DOHH2 (cell line): ENCODE measurements around the gene TRIM34.

Experiments
- H3F3A ChIP-seq: fragments of 200-600 bp; sonication (generic), shearing (Covaris generic); 2 replicates; pipeline ENCODE4 v1.6.0; 2016; ENCODE audit warnings: antibody characterized with exemption, mild to moderate bottlenecking; ENCODE audit not compliant: control insufficient read depth, insufficient read depth
- H3K27ac ChIP-seq: fragments of 200-600 bp; sonication (generic); 2 replicates; pipeline ENCODE4 v1.5.1; 2014; ENCODE audit warnings: low read depth, mild to moderate bottlenecking, low read length, moderate library complexity
- H3K27me3 ChIP-seq: fragments of 200-600 bp; sonication (generic); 2 replicates; pipeline ENCODE4 v1.6.1; 2014; ENCODE audit warnings: mild to moderate bottlenecking, low read length, mixed read lengths; ENCODE audit not compliant: control insufficient read depth
- H3K36me3 ChIP-seq: fragments of 200-600 bp; sonication (generic); 2 replicates; pipeline ENCODE4 v1.6.1; 2014; ENCODE audit warnings: mild to moderate bottlenecking, low read length, moderate library complexity, mixed read lengths; ENCODE audit not compliant: control insufficient read depth
- H3K4me1 ChIP-seq: fragments of 200-600 bp; sonication (generic); 2 replicates; pipeline ENCODE4 v1.6.1; 2014; ENCODE audit warnings: mild to moderate bottlenecking, low read length, mixed read lengths; ENCODE audit not compliant: control insufficient read depth
- H3K4me2 ChIP-seq: fragments of 200-600 bp; sonication (generic); 2 replicates; pipeline ENCODE4 v1.6.0; 2014; ENCODE audit warnings: mild to moderate bottlenecking, low read length, moderate library complexity
- H3K4me3 ChIP-seq: fragments of 200-600 bp; sonication (generic); 2 replicates; pipeline ENCODE4 v1.5.1; 2014; ENCODE audit warnings: mild to moderate bottlenecking, low read length, mixed read lengths
- H3K79me2 ChIP-seq: fragments of 200-600 bp; sonication (generic); 2 replicates; pipeline ENCODE4 v1.6.1; 2014; ENCODE audit warnings: mild to moderate bottlenecking, low read length, mixed read lengths; ENCODE audit not compliant: control insufficient read depth
- H3K9me2 ChIP-seq: fragments of 200-600 bp; sonication (generic); replicated peaks from 2 replicates; pipeline ENCODE4 v1.6.1; 2014; ENCODE audit warnings: mild to moderate bottlenecking, low read length, mixed read lengths; ENCODE audit not compliant: control insufficient read depth
- H3K9me3 ChIP-seq: fragments of 200-600 bp; sonication (generic); 2 replicates; pipeline ENCODE4 v1.6.1; 2014; ENCODE audit warnings: antibody characterized with exemption, low read length, mixed read lengths; ENCODE audit not compliant: control insufficient read depth, insufficient read depth
- H4K20me1 ChIP-seq: fragments of 200-600 bp; sonication (generic); 2 replicates; pipeline ENCODE4 v1.6.0; 2014; ENCODE audit warnings: low read depth, mild to moderate bottlenecking, antibody characterized with exemption, low read length, moderate library complexity; ENCODE audit not compliant: control insufficient read depth, insufficient read depth
- CTCF ChIP-seq: fragments of 200-600 bp; sonication (generic); IDR thresholded peaks from one replicate; pipeline ENCODE4 v1.5.1; 2014; ENCODE audit warnings: antibody characterized with exemption, mild to moderate bottlenecking, low read depth, low read length; ENCODE audit not compliant: poor library complexity, severe bottlenecking
- EZH2phosphoT487 ChIP-seq: fragments of 200-600 bp; sonication (generic); IDR thresholded peaks from 2 replicates; pipeline ENCODE4 v1.6.1; 2017; ENCODE audit warnings: borderline replicate concordance, mild to moderate bottlenecking, antibody characterized with exemption, low read length, moderate library complexity, mixed read lengths

The TRIM34 gene

GRCh38 chr11:5688482-5688881, 63.7 kb downstream of the TRIM34 start:
- H3K9me3 ChIP-seq: no peaks in the 10 kb centered on the region
- no peaks in the 10 kb centered on the region for H3K27me3 ChIP-seq
- H3K4me2 ChIP-seq: no peak overlapping the region
- peaks cover 21% of the 10 kb centered on the region for H3K79me2 ChIP-seq
- H4K20me1 ChIP-seq: no peaks in the 10 kb centered on the region
- H3K36me3 ChIP-seq: no peaks in the 10 kb centered on the region; the same call in 1 of the 2 replicates
- peaks cover 11% of the 10 kb centered on the region for H3F3A ChIP-seq
- TF ChIP-seq EZH2phosphoT487: no peak
- TF ChIP-seq CTCF: no peak
- no peak overlapping the region for H3K4me3 ChIP-seq
- H3K4me1 ChIP-seq: peaks cover 51% of the 10 kb centered on the region
- peak overlapping the region; percentile 90; the same call in 1 of the 2 replicates for H3K27ac ChIP-seq
- no peaks in the 10 kb centered on the region for H3K9me2 ChIP-seq

- H3K9me2 ChIP-seq: no peaks in the 10 kb centered on the region
- H3K4me3 ChIP-seq: peak within 1 kb of the TSS; percentile 78
- peak within 1 kb of the TSS; percentile 90 for H3K27ac ChIP-seq
- H3K9me3 ChIP-seq: no peaks in the 10 kb centered on the region
- H3K4me2 ChIP-seq: peak within 1 kb of the TSS; percentile 81
- no peaks in the 10 kb centered on the region for H4K20me1 ChIP-seq
- peaks cover 21% of the 10 kb centered on the region for H3K79me2 ChIP-seq
- peaks cover 11% of the 10 kb centered on the region for H3F3A ChIP-seq
- TF ChIP-seq EZH2phosphoT487: no peak
- TF ChIP-seq CTCF: no peak
- H3K27me3 ChIP-seq: no peaks in the 10 kb centered on the region
- peaks cover 43% of the 10 kb centered on the region for H3K4me1 ChIP-seq
- peaks cover 3% of the 10 kb centered on the region for H3K36me3 ChIP-seq
Measured at GRCh38 chr11:5689551-5689983, 64.8 kb downstream of the TRIM34 start, which contains the start of gene TRIM22. TSS of gene TRIM22 (plus strand) at chr11:5689790. CDS start at chr11:5696233, 6,443 bp downstream.

- H3K36me3 ChIP-seq: peaks cover 3% of the 10 kb centered on the region
- H3K27ac ChIP-seq: peak overlapping the region; percentile 90
- TF ChIP-seq EZH2phosphoT487 (no peak), CTCF (no peak)
- no peaks in the 10 kb centered on the region for H3K9me2 ChIP-seq
- peaks cover 37% of the 10 kb centered on the region for H3K4me1 ChIP-seq
- H3K9me3 ChIP-seq: no peaks in the 10 kb centered on the region
- H3K4me2 ChIP-seq: peak overlapping the region; percentile 81
- H3F3A ChIP-seq: peaks cover 11% of the 10 kb centered on the region
- H3K27me3 ChIP-seq: no peaks in the 10 kb centered on the region
- peaks cover 23% of the 10 kb centered on the region for H3K79me2 ChIP-seq
- H4K20me1 ChIP-seq: no peaks in the 10 kb centered on the region
- H3K4me3 ChIP-seq: peak overlapping the region; percentile 78
Measured at GRCh38 chr11:5690216-5690615, 65.4 kb downstream of the TRIM34 start.
